ENCODE results near the gene CPN2. TPM values are rescaled to one million over a fixed set of nuclear protein-coding genes. Genes with fewer than 3 reads are reported as not detected.

The CPN2 gene
- total RNA-seq, 1 experiment from 2014 or later = not detected

GRCh38 chr3:194382196-194382891 is 31.2 kb upstream of the CPN2 start:
- H3K9me3 Mint-ChIP-seq (ENCODE audit: low read depth, unreplicated experiment) = no peaks in the 10 kb centered on the region
- H3K4me1 Mint-ChIP-seq (ENCODE audit: low read depth, unreplicated experiment) = no peaks in the 10 kb centered on the region
- no peaks in the 10 kb centered on the region for H3K36me3 Mint-ChIP-seq (ENCODE audit: insufficient read depth, unreplicated experiment)
- no peak for DNase-seq
- no peak for TF ChIP-seq CTCF (IDR thresholded peaks at IDR 0.05; ENCODE audit: unreplicated experiment)
- peaks cover 100% of the 10 kb centered on the region for H3K27me3 Mint-ChIP-seq (ENCODE audit: unreplicated experiment)
- H3K27ac Mint-ChIP-seq (ENCODE audit: unreplicated experiment) = no peak overlapping the region
- intact Hi-C loops (cut with micrococcal nuclease; ENCODE audit: unreplicated experiment) = no loop called here
- no peak overlapping the region for H3K4me3 Mint-ChIP-seq (ENCODE audit: low read depth, unreplicated experiment)
- CTCF ChIA-PET = no interaction called here
- BruUV-seq (replicated peaks) = no TSS peak

DNA sequence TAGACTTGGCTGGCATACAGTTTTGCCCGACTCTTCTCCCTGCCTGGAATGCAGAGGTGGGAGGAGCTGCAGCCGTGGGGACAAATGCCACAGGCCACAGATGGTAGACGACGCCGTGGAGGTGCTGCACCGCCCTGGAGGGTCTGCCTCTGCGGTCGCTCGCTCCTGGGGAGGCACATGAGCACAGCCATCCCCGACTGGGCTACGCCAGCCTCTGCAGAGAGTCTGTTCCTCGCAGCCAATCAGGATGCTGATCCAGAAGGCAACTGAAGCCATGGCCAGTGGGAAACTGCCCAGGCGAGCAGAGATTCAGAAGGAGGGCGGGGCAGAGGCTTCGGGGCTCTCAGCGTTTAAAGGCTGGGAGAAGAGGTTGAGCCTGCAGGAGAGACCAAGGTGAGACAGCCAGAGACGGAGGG is 30.3 kb upstream of the CPN2 start:
- no peaks in the 10 kb centered on the region for H3K9me3 Mint-ChIP-seq (ENCODE audit: low read depth, unreplicated experiment)
- peak overlapping the region; percentile 36 for H3K4me3 Mint-ChIP-seq (ENCODE audit: low read depth, unreplicated experiment)
- no peak for TF ChIP-seq CTCF (IDR thresholded peaks at IDR 0.05; ENCODE audit: unreplicated experiment)
- H3K27ac Mint-ChIP-seq (ENCODE audit: unreplicated experiment) = no peak overlapping the region
- no peaks in the 10 kb centered on the region for H3K4me1 Mint-ChIP-seq (ENCODE audit: low read depth, unreplicated experiment)
- BruUV-seq (replicated peaks) = no TSS peak
- H3K27me3 Mint-ChIP-seq (ENCODE audit: unreplicated experiment) = peaks cover 100% of the 10 kb centered on the region
- DNase-seq = peak; percentile 26
- CTCF ChIA-PET = interaction anchor here (1.0 kb wide), 1 partner anchor 36 kb away, joined by 3 read pairs; no protein-coding TSS in a partner anchor
- intact Hi-C loops (cut with micrococcal nuclease; ENCODE audit: unreplicated experiment) = no loop called here
- no peaks in the 10 kb centered on the region for H3K36me3 Mint-ChIP-seq (ENCODE audit: insufficient read depth, unreplicated experiment)

DNA sequence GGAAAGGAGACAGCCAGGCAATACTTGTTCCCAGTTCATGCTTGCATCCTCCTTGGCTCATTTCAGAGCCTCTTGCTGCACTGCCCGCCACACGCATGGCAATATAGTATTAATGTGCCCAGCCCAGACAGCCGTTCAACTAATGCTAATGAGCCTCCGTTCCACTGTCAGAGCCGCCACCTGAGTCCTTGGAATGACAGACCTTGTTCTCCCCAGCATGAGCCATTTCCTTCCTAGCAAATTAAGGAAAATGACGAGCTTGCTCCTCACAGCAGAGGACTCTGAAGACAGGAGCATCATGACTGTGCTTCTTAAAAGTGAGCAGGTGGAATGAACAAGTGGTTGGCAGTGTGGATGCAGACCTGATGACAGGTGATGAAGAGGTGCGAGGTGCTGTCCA is 29.2 kb upstream of the CPN2 start:
- intact Hi-C loops (cut with micrococcal nuclease; ENCODE audit: unreplicated experiment) = no loop called here
- H3K36me3 Mint-ChIP-seq (ENCODE audit: insufficient read depth, unreplicated experiment) = no peaks in the 10 kb centered on the region

DNA sequence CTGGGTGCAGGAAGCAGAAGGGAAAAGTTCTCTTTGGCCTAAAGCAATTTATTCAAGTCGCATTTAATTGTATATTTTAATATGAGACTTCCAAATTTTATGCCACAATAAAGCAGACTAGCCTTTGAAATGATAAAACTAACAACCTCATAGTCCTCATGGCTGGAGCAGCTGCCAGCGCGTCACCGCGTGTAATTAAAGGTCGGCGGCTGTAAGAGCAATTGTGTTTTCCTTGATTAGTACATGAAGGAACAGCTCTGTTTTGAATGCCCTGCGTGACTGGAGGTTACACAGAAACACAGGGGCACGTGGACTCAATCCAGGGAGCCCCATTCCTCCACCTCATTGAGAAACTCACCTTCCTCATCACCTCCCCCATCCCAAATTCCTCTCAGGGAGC is 28.5 kb upstream of the CPN2 start:
- H3K27me3 Mint-ChIP-seq (ENCODE audit: unreplicated experiment) = peaks cover 100% of the 10 kb centered on the region
- no TSS peak for BruUV-seq (replicated peaks)
- TF ChIP-seq CTCF (IDR thresholded peaks at IDR 0.05; ENCODE audit: unreplicated experiment) = no peak
- no peaks in the 10 kb centered on the region for H3K9me3 Mint-ChIP-seq (ENCODE audit: low read depth, unreplicated experiment)
- no peaks in the 10 kb centered on the region for H3K4me1 Mint-ChIP-seq (ENCODE audit: low read depth, unreplicated experiment)
- H3K27ac Mint-ChIP-seq (ENCODE audit: unreplicated experiment) = no peak overlapping the region
- CTCF ChIA-PET = no interaction called here
- intact Hi-C loops (cut with micrococcal nuclease; ENCODE audit: unreplicated experiment) = no loop called here
- no peak for DNase-seq
- H3K4me3 Mint-ChIP-seq (ENCODE audit: low read depth, unreplicated experiment) = no peak overlapping the region
- no peaks in the 10 kb centered on the region for H3K36me3 Mint-ChIP-seq (ENCODE audit: insufficient read depth, unreplicated experiment)

More for the DNA sequence above, 29.2 kb upstream of the CPN2 start:
- no peaks in the 10 kb centered on the region for H3K4me1 Mint-ChIP-seq (ENCODE audit: low read depth, unreplicated experiment)
- CTCF ChIA-PET = no interaction called here
- no peak overlapping the region for H3K4me3 Mint-ChIP-seq (ENCODE audit: low read depth, unreplicated experiment)
- DNase-seq = no peak
- no TSS peak for BruUV-seq (replicated peaks)
- no peaks in the 10 kb centered on the region for H3K9me3 Mint-ChIP-seq (ENCODE audit: low read depth, unreplicated experiment)
- no peak overlapping the region for H3K27ac Mint-ChIP-seq (ENCODE audit: unreplicated experiment)
- no peak for TF ChIP-seq CTCF (IDR thresholded peaks at IDR 0.05; ENCODE audit: unreplicated experiment)
- peaks cover 100% of the 10 kb centered on the region for H3K27me3 Mint-ChIP-seq (ENCODE audit: unreplicated experiment)

Data from Calu3 (cell line).